H9 (cell line): Measurements from ENCODE around the gene MYL3. TPM values are rescaled to one million over a fixed set of nuclear protein-coding genes. Genes with fewer than 3 reads are reported as not detected.

ENCODE experiments used
- DNase-seq: peaks from one replicate; pipeline ENCODE4 v3.0.0-alpha.2; 2017
- H2AFZ ChIP-seq: one replicate; pipeline ENCODE4 v1.6.1; 2013; ENCODE audit warnings: mild to moderate bottlenecking, low read length, control low read depth, moderate library complexity
- H2AK5ac ChIP-seq: 2 replicates; pipeline ENCODE4 v1.6.1; 2013; ENCODE audit warnings: low read length, control low read depth, mixed read lengths; ENCODE audit not compliant: insufficient read length
- H2BK120ac ChIP-seq: one replicate; pipeline ENCODE4 v1.6.1; 2013; ENCODE audit warnings: low read depth, mild to moderate bottlenecking, low read length, control low read depth, inconsistent platforms; ENCODE audit not compliant: poor library complexity, severe bottlenecking
- H2BK12ac ChIP-seq: 2 replicates; pipeline ENCODE4 v1.6.1; 2013; ENCODE audit warnings: low read length, control low read depth, mixed read lengths, low read depth; ENCODE audit not compliant: insufficient read length
- H2BK15ac ChIP-seq: 2 replicates; pipeline ENCODE4 v1.6.1; 2013; ENCODE audit warnings: low read depth, low read length, control low read depth
- H2BK20ac ChIP-seq: one replicate; pipeline ENCODE4 v1.6.1; 2013; ENCODE audit warnings: low read depth, mild to moderate bottlenecking, low read length, control low read depth, inconsistent platforms; ENCODE audit not compliant: poor library complexity, severe bottlenecking
- H2BK5ac ChIP-seq: 2 replicates; pipeline ENCODE4 v1.6.1; 2013; ENCODE audit warnings: low read length, control low read depth, mixed read lengths; ENCODE audit not compliant: insufficient read length
- H3K14ac ChIP-seq: 2 replicates; pipeline ENCODE4 v1.6.1; 2013; ENCODE audit warnings: low read length, control low read depth; ENCODE audit not compliant: insufficient read depth
- H3K18ac ChIP-seq: 2 replicates; pipeline ENCODE4 v1.6.1; 2013; ENCODE audit warnings: low read depth, mild to moderate bottlenecking, mixed read lengths, low read length, control low read depth; ENCODE audit not compliant: insufficient read length
- H3K23ac ChIP-seq: 2 replicates; pipeline ENCODE4 v1.6.1; 2013; ENCODE audit warnings: low read length, control low read depth, mixed read lengths, low read depth; ENCODE audit not compliant: insufficient read length
- H3K23me2 ChIP-seq: 2 replicates; pipeline ENCODE4 v1.6.1; 2013; ENCODE audit warnings: low read depth, mild to moderate bottlenecking, mixed read lengths, low read length, control low read depth; ENCODE audit not compliant: insufficient read length, poor library complexity, severe bottlenecking
- H3K27ac ChIP-seq: 2 replicates; pipeline ENCODE4 v1.5.1; 2013; ENCODE audit warnings: low read length, control low read depth, mixed read lengths, low read depth; ENCODE audit not compliant: insufficient read length
- H3K27me3 ChIP-seq: 2 replicates; pipeline ENCODE4 v1.6.1; 2013; ENCODE audit warnings: low read length, control low read depth, inconsistent platforms; ENCODE audit not compliant: insufficient read depth
- H3K4ac ChIP-seq: 2 replicates; pipeline ENCODE4 v1.6.1; 2013; ENCODE audit warnings: low read depth, mild to moderate bottlenecking, control low read depth, inconsistent platforms, low read length, moderate library complexity
- H3K4me1 ChIP-seq: 2 replicates; pipeline ENCODE4 v1.6.1; 2013; ENCODE audit warnings: low read length, control low read depth, inconsistent platforms; ENCODE audit not compliant: insufficient read depth
- H3K4me2 ChIP-seq: 2 replicates; pipeline ENCODE4 v1.6.1; 2013; ENCODE audit warnings: low read length, control low read depth, mixed read lengths; ENCODE audit not compliant: insufficient read length, insufficient read depth
- H3K56ac ChIP-seq: 2 replicates; pipeline ENCODE4 v1.6.1; 2013; ENCODE audit warnings: low read depth, mild to moderate bottlenecking, mixed read lengths, low read length, control low read depth; ENCODE audit not compliant: insufficient read length
- H3K79me1 ChIP-seq: 2 replicates; pipeline ENCODE4 v1.6.1; 2013; ENCODE audit warnings: low read depth, mild to moderate bottlenecking, moderate library complexity, low read length, control low read depth, inconsistent platforms; ENCODE audit not compliant: insufficient read depth, poor library complexity, severe bottlenecking
- H3K79me2 ChIP-seq: 2 replicates; pipeline ENCODE4 v1.6.1; 2013; ENCODE audit warnings: low read length, control low read depth, inconsistent platforms; ENCODE audit not compliant: insufficient read depth
- H3K9ac ChIP-seq: 2 replicates; pipeline ENCODE4 v1.6.1; 2013; ENCODE audit warnings: low read length, control low read depth, mixed read lengths; ENCODE audit not compliant: insufficient read length; ENCODE audit errors: extremely low read depth
- H3K9me3 ChIP-seq: one replicate; pipeline ENCODE4 v1.6.1; 2013; ENCODE audit warnings: low read depth, low read length, inconsistent platforms; ENCODE audit not compliant: control insufficient read depth
- H3T11ph ChIP-seq: one replicate; pipeline ENCODE4 v1.6.1; 2013; ENCODE audit warnings: mild to moderate bottlenecking, low read length, control low read depth, inconsistent platforms
- H4K20me1 ChIP-seq: one replicate; pipeline ENCODE4 v1.6.1; 2013; ENCODE audit not compliant: control insufficient read depth, insufficient read length, insufficient read depth
- H4K5ac ChIP-seq: 2 replicates; pipeline ENCODE4 v1.6.1; 2013; ENCODE audit warnings: low read depth, mild to moderate bottlenecking, mixed read lengths, low read length, control low read depth; ENCODE audit not compliant: insufficient read length
- H4K8ac ChIP-seq: replicated peaks from 2 replicates; pipeline ENCODE4 v1.6.1; 2013; ENCODE audit warnings: low read length, control low read depth, mixed read lengths, low read depth; ENCODE audit not compliant: insufficient read length
- H4K91ac ChIP-seq: 2 replicates; pipeline ENCODE4 v1.6.1; 2013; ENCODE audit warnings: low read depth, mild to moderate bottlenecking, moderate library complexity, mixed read lengths, low read length, control low read depth; ENCODE audit not compliant: insufficient read length
- H3K27ac Mint-ChIP-seq, 3 experiments: 2 replicates in 2 of 3; 3 replicates in 1 of 3; pipeline ENCODE4 v1.8.0; 2020 to 2021; ENCODE audit warnings: mixed read lengths in 3 of 3, mild to moderate bottlenecking in 1 of 3, moderate library complexity in 1 of 3
- H3K27me3 Mint-ChIP-seq: 2 replicates; pipeline ENCODE4 v1.8.0; 2021; ENCODE audit warnings: low read depth, mild to moderate bottlenecking, moderate library complexity, mixed read lengths
- H3K36me3 Mint-ChIP-seq, 3 experiments: 2 replicates in 2 of 3; 3 replicates in 1 of 3; pipeline ENCODE4 v1.8.0; 2020 to 2021; ENCODE audit warnings: low read depth in 3 of 3, mixed read lengths in 3 of 3; ENCODE audit not compliant: insufficient read depth in 1 of 3
- H3K4me1 Mint-ChIP-seq, 2 experiments: 2 replicates each; pipeline ENCODE4 v1.8.0; 2020; ENCODE audit warnings: mixed read lengths in 2 of 2
- H3K4me3 Mint-ChIP-seq, 2 experiments: 2 replicates in 1 of 2; 3 replicates in 1 of 2; pipeline ENCODE4 v1.8.0; 2020 to 2021; ENCODE audit warnings: mild to moderate bottlenecking in 2 of 2, mixed read lengths in 2 of 2, moderate library complexity in 1 of 2
- H3K9me3 Mint-ChIP-seq, 2 experiments: 2 replicates in 1 of 2; 3 replicates in 1 of 2; pipeline ENCODE4 v1.8.0; 2020; ENCODE audit warnings: mild to moderate bottlenecking in 2 of 2, mixed read lengths in 2 of 2, moderate library complexity in 1 of 2
- CTCF ChIP-seq: fragments of 200-600 bp; sonication (generic); conservative IDR thresholded peaks from 3 replicates; pipeline ENCODE4 v1.8.0; 2021; ENCODE audit warnings: antibody characterized with exemption, mild to moderate bottlenecking
- WGBS: extraction: QIAGEN DNeasy Blood & Tissue Kit; methylation state at CpG from one replicate; pipeline ENCODE4 v1.1.7; 2013; ENCODE audit warnings: missing lambda C conversion rate, low lambda C conversion rate, mixed read lengths; ENCODE audit not compliant: insufficient read length; ENCODE audit errors: extremely low coverage; 5-methylcytosine and 5-hydroxymethylcytosine counted together
- total RNA-seq: library from RNA; stranded (reverse); gene quantifications from 2 replicates; pipeline ENCODE4 v1.2.1, GENCODE V29; 2021

MYL3 gene
- total RNA-seq, 1 experiment from 2014 or later: 0.24 TPM

GRCh38 chr3:46896386-46896785 lies 33.1 kb upstream of the MYL3 start:
- no peak overlapping the region for H3K4ac ChIP-seq
- no peaks in the 10 kb centered on the region for H4K20me1 ChIP-seq
- H2BK20ac ChIP-seq: no peak overlapping the region
- no peak overlapping the region for H2BK5ac ChIP-seq
- no peak overlapping the region for H3K9ac ChIP-seq
- H4K8ac ChIP-seq: no peak overlapping the region
- no CpG with 5 or more reads among the region's 5 CpGs for WGBS
- no peak overlapping the region for H4K5ac ChIP-seq
- no peak overlapping the region for H4K91ac ChIP-seq
- H3K23me2 ChIP-seq: peaks cover 8% of the 10 kb centered on the region
- peaks cover 8% of the 10 kb centered on the region; the same call in 1 of the 2 replicates for H3K27me3 ChIP-seq
- no peaks in the 10 kb centered on the region for H3K79me2 ChIP-seq
- H3T11ph ChIP-seq: no peak overlapping the region
- no peak overlapping the region for H3K14ac ChIP-seq
- no peaks in the 10 kb centered on the region for H3K79me1 ChIP-seq
- no peaks in the 10 kb centered on the region; a peak in 1 of 5 replicates for H3K9me3 Mint-ChIP-seq
- no peak overlapping the region for H2AFZ ChIP-seq
- H3K9me3 ChIP-seq: no peaks in the 10 kb centered on the region
- no peak overlapping the region for H3K4me2 ChIP-seq
- no peak for DNase-seq
- no peak overlapping the region for H3K27ac Mint-ChIP-seq
- H3K4me3 Mint-ChIP-seq: no peak overlapping the region
- no peak overlapping the region for H3K23ac ChIP-seq
- no peak overlapping the region for H2BK120ac ChIP-seq
- H3K27ac ChIP-seq: no peak overlapping the region
- H3K18ac ChIP-seq: no peak overlapping the region
- no peaks in the 10 kb centered on the region; the same call in 1 of the 2 replicates for H3K4me1 ChIP-seq
- H2BK15ac ChIP-seq: no peak overlapping the region
- H3K56ac ChIP-seq: no peak overlapping the region
- no peak overlapping the region for H2AK5ac ChIP-seq
- peaks cover 51% of the 10 kb centered on the region for H3K27me3 Mint-ChIP-seq
- H2BK12ac ChIP-seq: no peak overlapping the region
- H3K36me3 Mint-ChIP-seq: no peaks in the 10 kb centered on the region
- no peak for TF ChIP-seq CTCF
- H3K4me1 Mint-ChIP-seq: peaks cover 7 to 13% of the 10 kb centered on the region in 2 experiments
